Measurements from ENCODE around the gene MYO1C.

DNA sequence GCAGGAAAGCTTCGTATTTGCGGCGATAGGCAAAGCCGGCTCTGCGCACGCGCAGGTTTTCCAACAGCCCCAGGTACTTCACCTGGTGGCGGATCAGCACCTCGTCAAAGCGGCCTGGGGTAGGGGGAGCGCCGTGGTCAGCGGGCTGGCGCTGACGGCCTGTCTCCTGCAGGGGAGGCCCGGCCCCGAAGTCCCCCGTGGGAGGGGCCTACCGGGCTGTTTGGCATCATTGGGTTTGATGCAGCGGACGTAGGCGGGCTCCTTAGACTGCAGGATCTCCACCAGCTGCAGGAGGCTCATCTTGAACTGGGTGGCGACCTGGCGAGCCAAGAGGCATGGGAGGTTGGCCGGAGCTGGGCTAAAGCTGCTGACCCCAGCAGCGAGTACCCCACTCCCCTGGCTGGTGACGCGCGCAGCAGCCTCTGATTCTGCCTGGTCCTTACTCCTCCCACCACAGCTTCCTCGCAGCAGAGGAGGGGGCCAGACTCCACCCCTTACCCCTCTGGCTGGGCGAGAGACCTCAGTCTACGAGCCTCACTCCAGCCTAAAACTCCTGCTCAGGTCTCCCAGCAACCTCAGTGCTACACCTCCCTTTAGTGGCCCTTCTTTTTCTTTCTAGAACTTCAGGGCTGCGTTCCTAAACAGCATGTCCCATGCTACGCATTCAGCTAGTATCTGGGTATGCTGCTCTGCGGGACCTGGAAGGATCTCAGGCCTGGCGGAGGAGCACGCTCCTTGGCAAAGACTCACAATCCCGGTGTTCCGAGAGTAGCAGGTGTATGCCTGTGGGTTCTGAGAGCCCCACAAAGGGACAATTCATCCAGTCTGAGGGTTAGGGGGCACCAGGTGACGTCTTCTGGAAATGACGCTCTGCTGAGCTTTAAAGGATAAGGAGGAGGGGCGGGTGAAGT, 20.3 kb downstream of the MYO1C start:
- TF ChIP-seq, protein P1, sequence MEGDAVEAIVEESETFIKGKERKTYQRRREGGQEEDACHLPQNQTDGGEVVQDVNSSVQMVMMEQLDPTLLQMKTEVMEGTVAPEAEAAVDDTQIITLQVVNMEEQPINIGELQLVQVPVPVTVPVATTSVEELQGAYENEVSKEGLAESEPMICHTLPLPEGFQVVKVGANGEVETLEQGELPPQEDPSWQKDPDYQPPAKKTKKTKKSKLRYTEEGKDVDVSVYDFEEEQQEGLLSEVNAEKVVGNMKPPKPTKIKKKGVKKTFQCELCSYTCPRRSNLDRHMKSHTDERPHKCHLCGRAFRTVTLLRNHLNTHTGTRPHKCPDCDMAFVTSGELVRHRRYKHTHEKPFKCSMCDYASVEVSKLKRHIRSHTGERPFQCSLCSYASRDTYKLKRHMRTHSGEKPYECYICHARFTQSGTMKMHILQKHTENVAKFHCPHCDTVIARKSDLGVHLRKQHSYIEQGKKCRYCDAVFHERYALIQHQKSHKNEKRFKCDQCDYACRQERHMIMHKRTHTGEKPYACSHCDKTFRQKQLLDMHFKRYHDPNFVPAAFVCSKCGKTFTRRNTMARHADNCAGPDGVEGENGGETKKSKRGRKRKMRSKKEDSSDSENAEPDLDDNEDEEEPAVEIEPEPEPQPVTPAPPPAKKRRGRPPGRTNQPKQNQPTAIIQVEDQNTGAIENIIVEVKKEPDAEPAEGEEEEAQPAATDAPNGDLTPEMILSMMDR (IDR thresholded peaks at IDR 0.05): no peak
- TF ChIP-seq POLR2A (IDR thresholded peaks at IDR 0.05) (no peak), POLR2AphosphoS5 (IDR thresholded peaks at IDR 0.05) (no peak), EP300 (IDR thresholded peaks at IDR 0.05) (no peak)
